Stimulated activated CD8-positive, alpha-beta memory T cell treated with anti-CD3 and anti-CD28 coated beads, Interleukin-4, amount 100 ng/mL, for 48 hours (primary cell): Measurements from ENCODE around the gene MS4A18.

Experiments
- DNase-seq: peaks from one replicate; pipeline ENCODE4 v3.0.0-alpha.2; 2020

The MS4A18 gene

DNA sequence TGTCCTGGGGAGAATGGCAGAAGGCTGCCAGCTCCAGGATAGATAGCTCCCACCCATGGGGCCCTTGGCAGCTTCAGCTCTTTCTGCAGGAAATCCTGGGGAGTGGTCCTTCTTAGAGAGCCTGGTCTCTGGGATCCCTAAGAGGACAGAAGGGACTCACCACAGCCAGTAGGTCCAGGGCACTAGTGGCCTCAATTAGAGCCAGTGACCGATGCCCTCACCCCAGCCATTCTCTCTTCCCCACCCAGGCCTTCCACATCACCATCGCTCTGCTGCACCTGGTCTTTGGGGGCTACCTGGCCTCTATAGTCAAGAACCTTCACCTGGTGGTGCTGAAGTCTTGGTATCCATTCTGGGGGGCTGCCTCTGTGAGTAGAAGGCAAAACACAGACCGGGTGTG lies 66.2 kb downstream of the MS4A18 start:
- DNase-seq: no peak

DNA sequence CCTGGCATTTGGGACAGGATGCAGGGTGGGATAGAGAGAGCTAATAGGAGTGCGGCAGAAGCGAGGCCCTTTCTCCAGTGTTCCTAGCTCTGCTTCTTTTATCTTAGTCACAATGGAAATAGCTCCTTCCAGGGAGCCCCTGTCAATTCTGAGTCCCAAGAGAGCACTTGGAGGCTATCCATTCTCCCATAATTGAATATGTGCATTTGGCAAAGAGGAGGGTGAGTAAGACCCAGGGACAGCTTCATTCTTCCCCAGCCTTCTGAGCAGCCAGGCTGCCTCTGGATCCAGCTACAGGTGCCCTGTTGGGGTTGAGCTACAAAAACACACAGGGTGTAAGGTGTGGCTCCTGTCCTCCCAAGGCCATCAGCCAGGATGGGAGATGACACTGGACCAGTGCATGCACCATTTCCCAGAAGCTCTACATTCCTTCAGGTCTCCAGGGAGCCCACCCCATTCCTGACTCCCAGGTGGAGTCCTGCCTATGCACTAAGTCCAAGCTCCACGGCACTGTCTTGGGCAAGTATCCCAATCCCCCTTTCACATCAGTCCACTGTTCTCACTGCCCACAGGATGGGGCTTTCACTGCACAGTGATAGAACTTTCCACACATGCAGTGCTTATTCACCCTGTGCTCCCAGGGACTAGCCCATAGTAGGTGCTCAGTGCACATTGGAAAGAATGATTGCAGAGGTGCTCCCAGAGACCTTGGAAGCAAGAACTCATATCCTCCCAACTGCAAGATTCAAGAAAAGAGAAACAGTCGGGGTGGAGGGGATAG lies 66.8 kb downstream of the MS4A18 start:
- DNase-seq: no peak

DNA sequence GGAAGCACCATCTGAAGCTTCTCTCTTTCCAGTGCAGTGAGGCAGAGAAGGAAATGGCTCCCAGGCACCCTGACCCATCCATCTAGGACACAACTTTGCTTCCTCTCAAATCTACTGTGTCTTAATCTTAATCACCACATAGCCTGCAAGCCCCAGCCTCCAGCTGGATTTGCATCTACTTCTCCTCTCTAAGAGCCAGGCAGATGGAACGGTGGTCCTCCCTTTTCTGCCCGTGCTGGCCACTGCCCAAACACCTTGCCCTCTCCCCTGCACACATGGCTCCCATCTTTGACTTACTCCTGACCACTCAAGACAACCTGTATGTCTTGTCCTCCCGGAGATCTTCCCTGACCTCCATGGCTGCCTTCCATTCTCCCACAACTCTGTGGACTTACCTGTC lies 68.0 kb downstream of the MS4A18 start:
- no peak for DNase-seq
